ENCODE measurements around the gene RETSAT.

Gene RETSAT

GRCh38 chr2:85302121-85302520 is 52.2 kb downstream of the RETSAT start:
- no peak for DNase-seq

Measured in activated naive CD4-positive, alpha-beta T cell treated with anti-CD3 and anti-CD28 coated beads, Interleukin-2, amount 50 U/mL, for 16 hours (primary cell).